ENCODE results near the gene HNRNPUL1. TPM values are rescaled to one million over a fixed set of nuclear protein-coding genes. Genes with fewer than 3 reads are reported as not detected.
A peak's percentile ranks its signal among the peaks of the same experiment; 100 is the strongest.

Gene HNRNPUL1
- total and polyA plus RNA-seq, 9 of the 15 experiments (the other 6 are each of a cell fraction or from before 2014, with no cell fraction given), result 7.3 to 211 (median 85.0) TPM

DNA sequence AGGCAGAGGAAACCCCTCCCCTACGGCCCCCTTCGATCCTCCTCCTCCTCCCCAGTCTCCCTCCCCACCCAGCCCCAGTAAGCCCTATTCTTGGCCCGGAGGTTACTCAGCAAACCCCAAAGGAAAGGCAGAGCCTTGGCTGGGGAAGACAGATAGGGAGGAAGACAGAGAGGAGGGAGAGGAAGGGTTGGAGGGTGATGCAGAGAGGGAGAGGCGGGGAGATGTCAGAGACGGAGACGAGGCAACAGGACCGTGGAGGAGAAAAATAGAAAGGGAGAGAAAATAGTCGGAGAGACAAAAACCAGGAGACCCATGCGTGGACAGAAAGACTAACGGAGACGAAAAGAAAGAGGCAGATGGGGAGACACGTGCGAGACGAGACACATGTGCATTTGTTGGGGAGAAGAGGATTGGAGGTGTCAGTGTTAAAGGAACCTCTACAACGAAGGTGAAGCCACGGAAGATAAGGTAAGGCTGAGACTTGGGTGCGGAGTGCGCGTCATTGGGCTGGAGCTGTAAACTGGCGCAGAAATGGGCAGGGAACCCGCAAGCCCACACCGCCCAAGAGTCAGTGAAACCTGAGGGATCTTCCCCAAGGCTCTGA is 86.7 kb downstream of the HNRNPUL1 start (continued):
- peak; percentile 61; the same call in 1 of the 2 replicates for TF ChIP-seq MXI1 (IDR thresholded peaks at IDR 0.05; ENCODE audit: low read depth, low read length)
- TF ChIP-seq NR4A1 (CRISPR knock-in tag; IDR thresholded peaks at IDR 0.05), result no peak
- TF ChIP-seq NR4A1 (tag; IDR thresholded peaks at IDR 0.05), result no peak
- TF ChIP-seq, protein P1, sequence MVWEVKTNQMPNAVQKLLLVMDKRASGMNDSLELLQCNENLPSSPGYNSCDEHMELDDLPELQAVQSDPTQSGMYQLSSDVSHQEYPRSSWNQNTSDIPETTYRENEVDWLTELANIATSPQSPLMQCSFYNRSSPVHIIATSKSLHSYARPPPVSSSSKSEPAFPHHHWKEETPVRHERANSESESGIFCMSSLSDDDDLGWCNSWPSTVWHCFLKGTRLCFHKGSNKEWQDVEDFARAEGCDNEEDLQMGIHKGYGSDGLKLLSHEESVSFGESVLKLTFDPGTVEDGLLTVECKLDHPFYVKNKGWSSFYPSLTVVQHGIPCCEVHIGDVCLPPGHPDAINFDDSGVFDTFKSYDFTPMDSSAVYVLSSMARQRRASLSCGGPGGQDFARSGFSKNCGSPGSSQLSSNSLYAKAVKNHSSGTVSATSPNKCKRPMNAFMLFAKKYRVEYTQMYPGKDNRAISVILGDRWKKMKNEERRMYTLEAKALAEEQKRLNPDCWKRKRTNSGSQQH (CRISPR knock-in tag; IDR thresholded peaks at IDR 0.05), result 0 out of 2 replicates have a peak, but pooled peaks have one; percentile 19
- TF ChIP-seq, protein P2, sequence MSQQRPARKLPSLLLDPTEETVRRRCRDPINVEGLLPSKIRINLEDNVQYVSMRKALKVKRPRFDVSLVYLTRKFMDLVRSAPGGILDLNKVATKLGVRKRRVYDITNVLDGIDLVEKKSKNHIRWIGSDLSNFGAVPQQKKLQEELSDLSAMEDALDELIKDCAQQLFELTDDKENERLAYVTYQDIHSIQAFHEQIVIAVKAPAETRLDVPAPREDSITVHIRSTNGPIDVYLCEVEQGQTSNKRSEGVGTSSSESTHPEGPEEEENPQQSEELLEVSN (IDR thresholded peaks at IDR 0.05; ENCODE audit: borderline replicate concordance in 1 of 2, extremely low read depth in 1 of 2, insufficient read depth in 1 of 2, insufficient read length in 1 of 2, low read depth in 1 of 2, low read length in 1 of 2, poor library complexity in 1 of 2, severe bottlenecking in 1 of 2), result peak in 1 of 2 experiments; percentile 28
- TF ChIP-seq, protein P3, sequence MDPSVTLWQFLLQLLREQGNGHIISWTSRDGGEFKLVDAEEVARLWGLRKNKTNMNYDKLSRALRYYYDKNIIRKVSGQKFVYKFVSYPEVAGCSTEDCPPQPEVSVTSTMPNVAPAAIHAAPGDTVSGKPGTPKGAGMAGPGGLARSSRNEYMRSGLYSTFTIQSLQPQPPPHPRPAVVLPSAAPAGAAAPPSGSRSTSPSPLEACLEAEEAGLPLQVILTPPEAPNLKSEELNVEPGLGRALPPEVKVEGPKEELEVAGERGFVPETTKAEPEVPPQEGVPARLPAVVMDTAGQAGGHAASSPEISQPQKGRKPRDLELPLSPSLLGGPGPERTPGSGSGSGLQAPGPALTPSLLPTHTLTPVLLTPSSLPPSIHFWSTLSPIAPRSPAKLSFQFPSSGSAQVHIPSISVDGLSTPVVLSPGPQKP (CRISPR knock-in tag; IDR thresholded peaks at IDR 0.05), result no peak
- TF ChIP-seq, protein P4, sequence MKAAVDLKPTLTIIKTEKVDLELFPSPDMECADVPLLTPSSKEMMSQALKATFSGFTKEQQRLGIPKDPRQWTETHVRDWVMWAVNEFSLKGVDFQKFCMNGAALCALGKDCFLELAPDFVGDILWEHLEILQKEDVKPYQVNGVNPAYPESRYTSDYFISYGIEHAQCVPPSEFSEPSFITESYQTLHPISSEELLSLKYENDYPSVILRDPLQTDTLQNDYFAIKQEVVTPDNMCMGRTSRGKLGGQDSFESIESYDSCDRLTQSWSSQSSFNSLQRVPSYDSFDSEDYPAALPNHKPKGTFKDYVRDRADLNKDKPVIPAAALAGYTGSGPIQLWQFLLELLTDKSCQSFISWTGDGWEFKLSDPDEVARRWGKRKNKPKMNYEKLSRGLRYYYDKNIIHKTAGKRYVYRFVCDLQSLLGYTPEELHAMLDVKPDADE (conservative IDR thresholded peaks at IDR 0.05; ENCODE audit: control insufficient read depth, low read depth, low read length), result 0 out of 2 replicates have a peak, but pooled peaks have one; percentile 62
- peak; percentile 50; the same call in 1 of the 2 replicates for TF ChIP-seq EP300 (IDR thresholded peaks at IDR 0.05; ENCODE audit: low read length)
- peak; percentile 24 for TF ChIP-seq POLR2B (IDR thresholded peaks at IDR 0.05; ENCODE audit: low read depth, partially characterized antibody)
- peak; percentile 44 to 98; a peak in 3 of 4 replicates for TF ChIP-seq HDAC1 (IDR thresholded peaks at IDR 0.05)
- peak; percentile 64; the same call in 1 of the 2 replicates for TF ChIP-seq SPI1 (IDR thresholded peaks at IDR 0.05; ENCODE audit: borderline replicate concordance, low read depth, low read length)
- peak; percentile 61; the same call in 1 of the 2 replicates for TF ChIP-seq NFRKB (IDR thresholded peaks at IDR 0.05; ENCODE audit: low read depth)
- peak; percentile 50 for TF ChIP-seq NCOR1 (IDR thresholded peaks at IDR 0.05)
- peak; percentile 47; the same call in 1 of the 2 replicates for TF ChIP-seq TAL1 (IDR thresholded peaks at IDR 0.05)
- TF ChIP-seq CC2D1A (IDR thresholded peaks at IDR 0.05), result peak; percentile 41; the same call in 1 of the 2 replicates
- peak in 1 of 2 experiments; percentile 33; a peak in 1 of 4 replicates for TF ChIP-seq CSDE1 (IDR thresholded peaks at IDR 0.05)
- TF ChIP-seq ESRRA (IDR thresholded peaks at IDR 0.05; ENCODE audit: borderline replicate concordance, low read depth), result 0 out of 2 replicates have a peak, but pooled peaks have one; percentile 29
- TF ChIP-seq, protein P5, sequence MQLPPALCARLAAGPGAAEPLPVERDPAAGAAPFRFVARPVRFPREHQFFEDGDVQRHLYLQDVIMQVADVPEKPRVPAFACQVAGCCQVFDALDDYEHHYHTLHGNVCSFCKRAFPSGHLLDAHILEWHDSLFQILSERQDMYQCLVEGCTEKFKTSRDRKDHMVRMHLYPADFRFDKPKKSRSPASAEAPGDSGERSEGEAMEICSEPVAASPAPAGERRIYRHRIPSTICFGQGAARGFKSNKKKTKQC (CRISPR knock-in tag; IDR thresholded peaks at IDR 0.05), result 0 out of 2 replicates have a peak, but pooled peaks have one; percentile 38
- TF ChIP-seq DNMT1 (IDR thresholded peaks at IDR 0.05), result peak; percentile 50; the same call in 1 of the 2 replicates

All from K562 (cell line).